GM20431 (cell line): ENCODE results near the gene SYNGR3.
"Not testable (repeated sequence)": the region's sequence is repeated elsewhere in the genome, so short reads cannot be mapped to it uniquely, and the experiment has no call there.

Source experiments
- in situ Hi-C: fragments of 300-500 bp; cut with MseI, MboI; formaldehyde crosslinking; loops from one replicate; pipeline ENCODE4 v1.15.0; 2020; ENCODE audit warnings: low sequenced_read_pairs; ENCODE audit not compliant: unreplicated experiment

Gene SYNGR3, protein sequence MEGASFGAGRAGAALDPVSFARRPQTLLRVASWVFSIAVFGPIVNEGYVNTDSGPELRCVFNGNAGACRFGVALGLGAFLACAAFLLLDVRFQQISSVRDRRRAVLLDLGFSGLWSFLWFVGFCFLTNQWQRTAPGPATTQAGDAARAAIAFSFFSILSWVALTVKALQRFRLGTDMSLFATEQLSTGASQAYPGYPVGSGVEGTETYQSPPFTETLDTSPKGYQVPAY

DNA sequence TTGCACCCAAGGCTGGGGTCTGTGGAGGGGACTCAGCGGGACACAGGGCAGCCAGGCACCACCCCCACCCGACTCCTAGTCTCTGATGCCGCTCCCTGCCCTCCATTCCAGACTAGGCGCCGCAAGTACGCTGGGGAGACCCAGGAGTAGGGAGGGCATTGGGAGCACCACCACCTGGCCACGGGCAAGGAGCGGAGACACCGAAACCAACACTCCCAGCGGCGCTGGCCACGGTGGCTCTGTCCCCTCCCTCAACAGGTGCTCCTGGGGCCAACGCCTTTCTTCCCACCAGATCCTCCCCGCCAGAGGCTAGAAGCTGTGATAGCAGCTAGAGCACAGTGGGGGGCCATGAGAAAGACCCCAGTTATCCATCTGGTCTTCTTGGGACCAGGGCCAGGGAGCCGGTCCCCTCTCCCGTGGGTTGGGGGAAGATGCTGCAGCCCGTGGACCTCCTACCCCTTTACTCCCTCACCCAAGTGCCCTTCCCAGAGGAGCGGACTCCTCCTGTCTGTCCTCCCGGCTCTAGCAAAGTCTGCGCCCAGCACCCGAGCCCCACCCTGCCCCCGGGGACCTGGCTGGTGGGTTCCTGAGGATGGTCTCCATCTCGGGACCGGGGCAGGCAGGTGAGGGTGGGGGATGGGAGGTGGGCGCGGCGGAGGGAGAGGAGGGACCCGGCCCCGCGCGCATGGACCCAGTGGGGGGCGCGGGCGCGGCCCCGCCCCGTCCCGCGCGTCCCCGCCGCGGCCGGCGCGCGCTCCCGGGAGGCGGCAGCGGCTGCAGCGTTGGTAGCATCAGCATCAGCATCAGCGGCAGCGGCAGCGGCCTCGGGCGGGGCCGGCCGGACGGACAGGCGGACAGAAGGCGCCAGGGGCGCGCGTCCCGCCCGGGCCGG lies at the start of gene SYNGR3:
Gene SYNGR3 (plus strand): TSS at position 762 of the 892 bp plus-strand sequence. CDS start 133 bp downstream, outside the sequence.
- in situ Hi-C loops: no loop called here

DNA sequence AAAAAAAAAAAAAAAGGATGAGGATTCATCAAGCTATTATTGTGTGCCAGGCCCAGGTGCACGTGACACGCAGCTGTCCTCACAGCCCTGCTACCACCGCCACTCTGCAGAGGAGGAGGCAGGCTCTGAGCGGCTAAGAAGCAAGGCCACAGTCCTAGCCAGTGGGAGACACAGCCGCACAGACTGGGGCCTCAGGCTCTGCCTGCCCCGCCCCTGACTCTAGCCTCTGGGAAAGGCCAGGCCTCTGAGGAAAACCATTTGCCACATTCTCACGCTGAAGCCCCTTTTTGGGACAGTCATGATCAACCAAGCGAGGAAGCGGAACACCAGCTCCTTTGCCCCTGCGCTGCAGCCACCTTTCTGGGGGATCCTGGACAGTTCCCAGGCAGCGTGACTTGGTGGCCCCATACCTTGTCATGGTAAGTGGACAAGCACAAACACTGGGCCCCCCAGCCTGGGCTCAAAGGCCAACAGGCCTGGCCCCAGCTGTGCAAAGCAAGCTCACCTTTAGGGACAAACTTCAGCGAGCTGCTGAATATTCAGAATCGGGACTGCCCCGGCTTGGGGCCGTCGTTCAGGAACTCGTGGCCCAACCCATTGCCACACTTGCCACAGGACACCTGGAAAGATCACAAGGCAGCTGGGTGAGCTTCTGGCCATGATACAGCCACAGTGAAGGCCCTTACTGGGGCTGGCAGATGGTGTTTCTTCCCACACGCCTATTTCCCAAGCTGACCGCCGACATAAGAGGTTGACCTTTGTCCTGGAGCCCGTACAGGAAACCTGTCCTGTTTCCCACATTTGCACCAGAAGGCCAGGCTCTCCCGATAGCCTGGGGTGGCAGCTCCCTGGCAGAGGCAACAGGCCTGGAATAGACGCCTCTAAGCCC lies 49.3 kb upstream of the SYNGR3 start:
- in situ Hi-C loops: no loop called here

- in situ Hi-C loops: no loop called here
These were observed 48.4 kb upstream of the SYNGR3 start for GRCh38 chr16:1941162-1942046.

GRCh38 chr16:1942047-1942809 lies 47.5 kb upstream of the SYNGR3 start:
- in situ Hi-C loops: no loop called here

GRCh38 chr16:1942810-1943726 lies 46.7 kb upstream of the SYNGR3 start, which contains the start of gene MSRB1:
Gene MSRB1 (minus strand): TSS chr16:1943199. CDS start chr16:1943156, 43 bp downstream.
- in situ Hi-C loops: no loop called here

DNA sequence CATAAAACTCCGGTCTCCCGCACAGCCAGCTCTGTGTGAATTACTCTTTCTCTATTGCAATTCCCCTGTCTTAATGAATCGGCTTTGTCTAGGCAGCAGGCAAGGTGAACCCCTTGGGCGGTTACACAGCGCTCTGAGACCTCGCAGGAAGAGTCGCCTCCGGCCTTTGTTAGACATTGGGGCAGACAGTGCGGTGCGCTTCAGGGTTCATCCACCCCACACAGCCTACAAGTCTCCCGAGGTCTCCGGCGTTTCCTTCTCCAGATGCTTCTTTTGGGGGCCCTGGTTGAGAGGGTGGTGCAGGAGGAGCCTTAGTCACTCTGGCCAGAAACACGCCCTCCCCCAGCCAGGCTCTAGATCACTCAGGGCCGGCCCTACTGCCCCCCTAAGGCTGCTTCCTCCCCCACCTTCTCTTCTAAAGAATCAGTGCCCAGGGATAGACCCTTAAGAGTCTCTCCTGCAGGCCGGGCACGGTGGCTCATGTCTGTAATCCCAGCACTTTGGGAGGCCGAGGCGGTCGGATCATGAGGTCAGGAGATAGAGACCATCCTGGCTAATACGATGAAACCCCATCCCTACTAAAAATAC lies 45.1 kb upstream of the SYNGR3 start:
- in situ Hi-C loops: no loop called here

DNA sequence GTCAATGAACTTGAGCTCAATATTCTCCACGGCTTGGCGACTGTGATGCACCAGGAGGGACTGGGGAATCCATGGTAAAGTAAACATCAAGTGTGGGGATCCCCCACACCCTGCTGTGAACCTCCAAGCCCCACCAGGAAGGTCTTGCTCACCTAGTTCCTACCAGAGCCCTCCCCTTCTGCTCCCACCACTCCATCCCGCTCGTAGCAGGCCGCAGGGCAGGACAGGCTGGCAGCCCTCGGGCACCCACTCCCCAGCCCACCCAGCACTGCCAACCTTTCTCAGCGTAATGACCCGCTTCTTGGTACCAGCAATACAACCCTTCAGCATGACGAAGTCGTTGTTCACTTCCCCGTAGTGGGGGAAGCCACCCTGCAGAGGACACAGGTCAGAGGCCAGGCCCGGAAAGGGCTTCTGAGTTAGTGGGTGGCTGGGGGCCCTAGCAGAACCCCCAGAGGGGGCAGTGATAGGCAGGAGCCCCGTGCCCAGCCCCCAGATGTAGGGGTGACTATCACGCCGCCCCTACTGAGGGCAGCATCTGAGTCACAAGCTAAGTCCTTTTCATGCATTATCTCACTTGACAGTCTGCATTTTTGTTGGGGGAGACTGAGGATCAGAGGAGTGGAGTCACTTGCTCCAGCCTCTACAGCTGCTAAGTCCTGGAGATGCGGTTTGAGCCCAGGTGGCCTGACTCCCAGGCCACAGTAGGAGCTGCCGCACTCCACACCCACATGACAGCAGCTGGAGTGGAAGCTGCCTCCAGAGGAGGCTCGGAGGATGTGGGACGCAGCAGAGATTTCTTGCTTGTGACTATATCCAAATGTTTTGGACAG lies 44.0 kb upstream of the SYNGR3 start:
- in situ Hi-C loops: no loop called here

GRCh38 chr16:1946495-1947368 lies 43.0 kb upstream of the SYNGR3 start:
- in situ Hi-C loops: no loop called here

DNA sequence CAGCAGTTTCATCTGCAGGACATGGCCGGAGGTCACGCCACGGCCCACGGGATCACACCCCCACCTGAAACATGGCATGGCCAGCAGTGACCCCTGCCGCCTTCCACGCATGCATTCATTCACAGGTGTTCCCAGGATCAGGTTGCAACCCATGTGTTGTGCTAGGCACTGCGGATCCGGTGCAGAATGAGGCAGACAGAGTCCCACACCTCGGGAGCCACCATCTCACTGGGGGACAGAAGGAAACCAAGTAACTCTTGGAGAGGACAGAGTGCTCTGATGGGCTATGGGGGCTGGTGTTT lies 42.5 kb upstream of the SYNGR3 start:
- in situ Hi-C loops: no loop called here

DNA sequence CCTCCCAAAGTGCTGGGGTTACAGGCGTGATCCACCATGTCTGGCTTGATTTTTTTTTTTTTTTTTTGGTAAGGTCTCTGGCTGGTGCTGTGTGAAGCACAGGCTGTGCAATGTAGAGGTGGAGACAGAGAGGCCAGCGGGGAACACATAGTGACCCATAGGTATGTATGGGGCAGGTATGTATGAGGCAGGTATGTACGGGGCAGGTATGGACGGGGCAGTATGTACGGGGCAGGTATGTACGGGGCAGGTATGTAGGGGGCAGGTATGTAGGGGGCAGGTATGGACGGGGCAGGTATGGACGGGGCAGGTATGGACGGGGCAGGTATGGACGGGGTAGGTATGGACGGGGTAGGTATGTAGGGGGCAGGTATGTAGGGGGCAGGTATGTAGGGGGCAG lies 40.3 kb upstream of the SYNGR3 start:
- in situ Hi-C loops: no loop called here

- in situ Hi-C loops: no loop called here
These were observed 39.7 kb upstream of the SYNGR3 start for GRCh38 chr16:1950047-1950446.

DNA sequence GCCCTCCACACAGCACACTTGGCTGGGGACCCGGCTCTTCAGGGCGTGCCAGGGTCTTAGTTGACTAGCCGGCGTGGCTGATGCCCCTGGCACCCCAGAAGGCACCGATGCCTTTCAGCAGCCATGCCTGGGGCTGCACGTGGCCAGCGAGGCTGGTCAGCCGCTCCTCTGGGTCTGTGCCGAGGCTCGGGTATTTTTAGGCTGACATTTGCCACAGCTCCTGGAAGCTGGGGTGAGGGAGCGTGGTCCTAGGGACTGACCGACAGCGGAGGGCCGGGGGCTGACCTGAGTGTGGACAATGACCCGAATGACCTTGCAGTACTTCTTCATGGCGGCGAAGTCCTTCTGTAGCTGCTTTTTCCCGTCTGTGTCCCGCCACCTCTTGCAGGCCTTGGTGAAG lies 39.2 kb upstream of the SYNGR3 start:
- in situ Hi-C loops: no loop called here

GRCh38 chr16:1953734-1954133 lies 36.0 kb upstream of the SYNGR3 start:
- in situ Hi-C loops: no loop called here

DNA sequence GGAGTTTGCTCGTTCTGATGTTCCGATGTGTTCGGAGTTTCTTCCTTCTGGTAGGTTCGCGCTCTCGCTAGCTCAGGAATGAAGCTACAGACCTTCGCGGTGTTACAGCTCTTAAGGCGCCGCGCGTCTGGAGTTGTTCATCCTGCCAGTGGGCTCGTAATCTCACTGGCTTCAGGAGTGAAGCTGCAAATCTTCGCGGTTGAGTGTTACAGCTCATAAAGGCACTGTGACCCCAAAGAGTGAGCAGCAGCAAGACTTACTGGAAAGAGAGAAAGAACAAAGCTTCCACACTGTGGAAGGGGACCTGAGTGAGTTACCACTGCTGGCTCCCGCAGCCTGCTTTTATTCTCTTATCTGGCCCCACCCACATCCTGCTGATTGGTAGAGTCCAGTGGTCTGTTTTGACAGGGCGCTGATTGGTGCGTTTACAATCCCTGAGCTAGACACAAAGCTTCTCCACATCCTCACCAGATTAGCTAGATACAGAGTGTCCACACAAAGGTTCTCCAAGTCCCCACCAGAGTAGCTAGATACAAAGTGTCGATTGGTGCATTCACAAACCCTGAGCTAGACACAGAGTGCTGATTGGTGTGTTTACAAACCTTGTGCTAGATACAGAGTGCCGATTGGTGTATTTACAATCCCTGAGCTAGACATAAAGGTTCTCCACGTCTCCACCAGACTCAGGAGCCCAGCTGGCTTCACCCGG lies 32.2 kb upstream of the SYNGR3 start:
- in situ Hi-C loops: not testable (repeated sequence)

- in situ Hi-C loops: not testable (repeated sequence)
These were observed 31.7 kb upstream of the SYNGR3 start for GRCh38 chr16:1958143-1958491.
